Body of pancreas (tissue), 4 donors: Measurements from ENCODE around the gene CNIH4.

ENCODE experiments used
- POLR2A ChIP-seq, 3 donors: fragments of 450-650 bp; IDR thresholded peaks; one replicate each; pipeline ENCODE4 v1.6.1; 2016; ENCODE audit warnings: antibody characterized with exemption in 3 of 3, mild to moderate bottlenecking in 2 of 3
- TF ChIP-seq, protein P1 (sequence below), 7 experiments: fragments of 450-650 bp in 4 of 7; fragments of 200-600 bp in 3 of 7; sonication (generic) in 3 of 7; IDR thresholded peaks; one replicate each; pipeline ENCODE4 v1.5.1; 2016 to 2019; ENCODE audit warnings: antibody characterized with exemption in 7 of 7

DNA sequence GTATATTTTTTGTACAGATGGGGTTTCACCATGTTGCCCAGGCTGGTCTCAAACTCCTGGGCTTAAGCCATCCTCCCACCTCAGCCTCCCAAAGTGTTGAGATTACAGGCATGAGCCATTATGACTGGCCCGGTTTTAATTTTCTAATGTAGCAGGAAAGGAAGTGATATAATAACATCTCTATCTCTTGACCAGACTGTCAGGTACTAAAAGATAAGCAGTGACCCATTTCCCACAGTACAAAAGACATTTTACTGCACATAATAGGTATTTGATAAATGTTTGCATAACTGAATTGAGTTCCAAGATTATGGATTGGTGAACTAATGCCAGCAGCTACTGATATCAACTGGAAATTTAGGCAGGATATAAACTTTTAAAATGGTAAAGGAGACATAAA is 30.7 kb upstream of the CNIH4 start:
- TF ChIP-seq, protein P1, sequence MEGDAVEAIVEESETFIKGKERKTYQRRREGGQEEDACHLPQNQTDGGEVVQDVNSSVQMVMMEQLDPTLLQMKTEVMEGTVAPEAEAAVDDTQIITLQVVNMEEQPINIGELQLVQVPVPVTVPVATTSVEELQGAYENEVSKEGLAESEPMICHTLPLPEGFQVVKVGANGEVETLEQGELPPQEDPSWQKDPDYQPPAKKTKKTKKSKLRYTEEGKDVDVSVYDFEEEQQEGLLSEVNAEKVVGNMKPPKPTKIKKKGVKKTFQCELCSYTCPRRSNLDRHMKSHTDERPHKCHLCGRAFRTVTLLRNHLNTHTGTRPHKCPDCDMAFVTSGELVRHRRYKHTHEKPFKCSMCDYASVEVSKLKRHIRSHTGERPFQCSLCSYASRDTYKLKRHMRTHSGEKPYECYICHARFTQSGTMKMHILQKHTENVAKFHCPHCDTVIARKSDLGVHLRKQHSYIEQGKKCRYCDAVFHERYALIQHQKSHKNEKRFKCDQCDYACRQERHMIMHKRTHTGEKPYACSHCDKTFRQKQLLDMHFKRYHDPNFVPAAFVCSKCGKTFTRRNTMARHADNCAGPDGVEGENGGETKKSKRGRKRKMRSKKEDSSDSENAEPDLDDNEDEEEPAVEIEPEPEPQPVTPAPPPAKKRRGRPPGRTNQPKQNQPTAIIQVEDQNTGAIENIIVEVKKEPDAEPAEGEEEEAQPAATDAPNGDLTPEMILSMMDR (IDR thresholded peaks at IDR 0.05) = no peak
- no peak for TF ChIP-seq POLR2A (IDR thresholded peaks at IDR 0.05)
